HepG2 (cell line): Measurements from ENCODE around the gene CDK18. TPM values are rescaled to one million over a fixed set of nuclear protein-coding genes. Genes with fewer than 3 reads are reported as not detected.

Source experiments
- ATAC-seq: fragments of 200-7000 bp; cut with Tn5 transposase; 3 replicates; pipeline ENCODE4 v1.9.1; 2020; ENCODE audit warnings: mild to moderate bottlenecking, moderate library complexity
- BruUV-seq: library from RNA; stranded (reverse); fragments of 400-500 nt; replicated peaks from 2 replicates; lab custom pipeline; 2021; lab: Mats Ljungman, UMichigan
- CTCF ChIA-PET: fragments of 300-600 bp; formaldehyde crosslinking; extraction: SDS; loops from one replicate; lab custom pipeline; 2021; ENCODE audit warnings: low total read pairs, inconsistent platforms, low intra/inter-chr PET ratio; lab: Yijun Ruan, JAX
- POLR2A ChIA-PET: fragments of 350-600 bp; sonication (Branson Sonifier 250); formaldehyde crosslinking; loops from one replicate; lab custom pipeline; 2020; ENCODE audit warnings: antibody characterized with exemption, inconsistent platforms; lab: Yijun Ruan, JAX
- DNase-seq: peaks from one replicate; pipeline ENCODE4 v3.0.0-alpha.2; 2015; ENCODE audit warnings: low spot score
- FAIRE-seq: peaks from 3 replicates; lab custom pipeline; 2011; peaks lifted over from hg19 to GRCh38; lab: Jason Lieb, UNC
- H2AFZ ChIP-seq: one replicate; pipeline ENCODE4 v1.6.1; 2011; ENCODE audit warnings: low read length, inconsistent platforms
- H3K27ac ChIP-seq: fragments of 300-600 bp; 3 replicates; pipeline ENCODE4 v1.8.0; 2011; ENCODE audit warnings: mixed run types, mild to moderate bottlenecking, mixed read lengths, low read length, inconsistent platforms; ENCODE audit not compliant: insufficient read depth; ENCODE audit errors: extremely low read length
- H3K27me3 ChIP-seq, 2 experiments: fragments of 200-600 bp in 1 of 2; 2 replicates in 1 of 2; 3 replicates in 1 of 2; pipeline versions ENCODE4 v1.6.0 to v1.8.0; 2011; ENCODE audit warnings: low read length in 2 of 2, mild to moderate bottlenecking in 2 of 2, moderate library complexity in 2 of 2, inconsistent platforms in 1 of 2; ENCODE audit not compliant: insufficient read depth in 2 of 2, control insufficient read depth in 1 of 2
- H3K36me3 ChIP-seq, 2 experiments: fragments of 200-600 bp in 1 of 2; replicated peaks in 1 of 2; 2 replicates in 1 of 2; 3 replicates in 1 of 2; pipeline versions ENCODE4 v1.5.1 to v1.8.0; 2011; ENCODE audit warnings: low read length in 2 of 2, inconsistent platforms in 1 of 2; ENCODE audit not compliant: insufficient read depth in 2 of 2, control insufficient read depth in 1 of 2
- H3K4me1 ChIP-seq: 2 replicates; pipeline ENCODE4 v1.5.1; 2012; ENCODE audit warnings: low read length, inconsistent platforms; ENCODE audit not compliant: insufficient read depth
- H3K4me2 ChIP-seq: 2 replicates; pipeline ENCODE4 v1.6.0; 2011; ENCODE audit warnings: low read depth, low read length, inconsistent platforms
- H3K4me3 ChIP-seq, 3 experiments: fragments of 200-600 bp in 1 of 3; sonication (generic), shearing (Covaris generic) in 1 of 3; replicated peaks in 1 of 3; 2 replicates each; pipeline ENCODE4 v1.5.1; 2011 to 2016; ENCODE audit warnings: low read length in 3 of 3, inconsistent platforms in 2 of 3, low read depth in 2 of 3, mild to moderate bottlenecking in 2 of 3, control low read depth in 1 of 3, mixed read lengths in 1 of 3; ENCODE audit not compliant: insufficient read depth in 1 of 3
- H3K79me2 ChIP-seq: one replicate; pipeline ENCODE4 v1.6.1; 2011; ENCODE audit warnings: low read length, inconsistent platforms; ENCODE audit not compliant: insufficient read depth
- H3K9ac ChIP-seq: 2 replicates; pipeline ENCODE4 v1.6.0; 2011; ENCODE audit warnings: mild to moderate bottlenecking, low read depth, low read length, inconsistent platforms; ENCODE audit not compliant: insufficient read depth
- H3K9me3 ChIP-seq: 2 replicates; pipeline ENCODE4 v1.5.1; 2012; ENCODE audit warnings: mild to moderate bottlenecking, low read length
- H4K20me1 ChIP-seq: 2 replicates; pipeline ENCODE4 v1.6.0; 2011; ENCODE audit warnings: inconsistent platforms, mild to moderate bottlenecking, low read length, moderate library complexity; ENCODE audit not compliant: insufficient read depth
- HOXA3 ChIP-seq: sonication (generic); formaldehyde crosslinking; IDR thresholded peaks from 2 replicates; pipeline ENCODE4 v1.5.0; 2020; ENCODE audit warnings: missing genetic modification reagents
- MED1 ChIP-seq: sonication (generic); formaldehyde crosslinking; IDR thresholded peaks from 2 replicates; pipeline ENCODE4 v1.4.0; 2020; ENCODE audit warnings: missing genetic modification reagents
- NFE2 ChIP-seq: sonication (generic); formaldehyde crosslinking; IDR thresholded peaks from 2 replicates; pipeline ENCODE4 v1.4.0; 2020; ENCODE audit warnings: missing genetic modification reagents
- TOE1 ChIP-seq: sonication (generic); formaldehyde crosslinking; IDR thresholded peaks from 2 replicates; pipeline ENCODE4 v1.4.0; 2020; ENCODE audit warnings: mild to moderate bottlenecking, missing genetic modification reagents
- YY1 ChIP-seq: IDR thresholded peaks from 2 replicates; pipeline ENCODE4 v1.6.1; 2011; ENCODE audit warnings: low read length, low read depth, moderate library complexity, mild to moderate bottlenecking; ENCODE audit not compliant: insufficient read depth, insufficient replicate concordance
- ZFP1 ChIP-seq: IDR thresholded peaks from 2 replicates; pipeline ENCODE4 v1.6.1; 2016
- ZNF17 ChIP-seq: sonication (generic); formaldehyde crosslinking; IDR thresholded peaks from 2 replicates; pipeline ENCODE4 v1.5.0; 2020; ENCODE audit warnings: mild to moderate bottlenecking, missing genetic modification reagents
- ZNF546 ChIP-seq: sonication (generic); formaldehyde crosslinking; conservative IDR thresholded peaks from 2 replicates; pipeline ENCODE4 v1.8.1; 2023; ENCODE audit warnings: mild to moderate bottlenecking, missing genetic modification reagents
- ZNF616 ChIP-seq: sonication (generic); formaldehyde crosslinking; IDR thresholded peaks from 2 replicates; pipeline ENCODE4 v1.5.0; 2020; ENCODE audit warnings: low read depth, mild to moderate bottlenecking, missing genetic modification reagents
- ZNF841 ChIP-seq: sonication (generic); formaldehyde crosslinking; IDR thresholded peaks from 2 replicates; pipeline ENCODE4 v1.8.1; 2023; ENCODE audit warnings: missing genetic modification reagents, borderline replicate concordance
- WGBS: methylation state at CpG from one replicate; pipeline ENCODE4 v1.1.6; 2017; ENCODE audit warnings: low lambda C conversion rate; 5-methylcytosine and 5-hydroxymethylcytosine counted together
- in situ Hi-C: cut with HindIII; loops from 2 replicates; pipeline ENCODE4 v1.10.0; 2017; ENCODE audit warnings: low pct_unique_long_range_greater_than_20kb; ENCODE audit not compliant: extremely low pct_ligation_motif_present
- intact Hi-C: fragments of 100-400 bp; cut with micrococcal nuclease; formaldehyde crosslinking; loops from one replicate; pipeline ENCODE4 v1.10.0; 2022; ENCODE audit not compliant: unreplicated experiment
- polyA plus RNA-seq, 8 experiments: library from polyadenylated mRNA; depleted of rRNA in 3 of 8; stranded (reverse) in 7 of 8; unstranded in 1 of 8; fragments of >200 nt; fragmentation: Illumina TruSeq in 4 of 8; extraction: Trizol in 4 of 8; gene quantifications; 2 replicates each; pipeline versions ENCODE4 v1.2.1 to v1.2.3, GENCODE V29; 2011 to 2016; ENCODE audit warnings: low read depth in 4 of 8, missing spikeins in 1 of 8, mixed read lengths in 1 of 8; ENCODE audit not compliant: insufficient read depth in 1 of 8
- total RNA-seq, 5 experiments: library from RNA; depleted of rRNA; stranded (reverse); fragments of >200 nt; fragmentation: Illumina TruSeq; extraction: Trizol; gene quantifications; 2 replicates each; pipeline ENCODE4 v1.2.3, GENCODE V29; 2016; ENCODE audit warnings: low read depth in 1 of 5
- TF ChIP-seq, protein P1 (sequence below): sonication (generic); formaldehyde crosslinking; IDR thresholded peaks from 2 replicates; pipeline ENCODE4 v1.4.0; 2020; ENCODE audit warnings: missing genetic modification reagents
- TF ChIP-seq, protein P2 (sequence below): sonication (generic); formaldehyde crosslinking; IDR thresholded peaks from 2 replicates; pipeline ENCODE4 v1.4.0; 2020; ENCODE audit warnings: mild to moderate bottlenecking, low read depth, missing genetic modification reagents
- TF ChIP-seq, protein P3 (sequence below): sonication (generic); formaldehyde crosslinking; IDR thresholded peaks from 2 replicates; pipeline ENCODE4 v1.4.0; 2020; ENCODE audit warnings: missing genetic modification reagents, borderline replicate concordance

CDK18 gene
- total and polyA plus RNA-seq, 2 of the 13 experiments (the other 11 are each of a cell fraction or from before 2014, with no cell fraction given): 6.4 to 38.8 TPM

GRCh38 chr1:205538235-205538840 is 33.9 kb downstream of the CDK18 start:
- no peak for FAIRE-seq
- POLR2A ChIA-PET: no interaction called here

More at GRCh38 chr1:205538235-205538840, 33.9 kb downstream of the CDK18 start:
- CTCF ChIA-PET: no interaction called here
- peaks cover 7% of the 10 kb centered on the region; the same call in 1 of the 2 replicates for H3K4me1 ChIP-seq
- TF ChIP-seq MED1 (no peak), ZNF616 (CRISPR knock-in tag) (no peak), ZNF841 (CRISPR knock-in tag) (no peak), ZFP1 (CRISPR knock-in tag) (no peak), ZNF17 (CRISPR knock-in tag) (no peak), TOE1 (CRISPR knock-in tag) (no peak), HOXA3 (CRISPR knock-in tag) (no peak), YY1 (no peak), NFE2 (no peak), ZNF546 (CRISPR knock-in tag) (no peak)
- TF ChIP-seq, protein P1, sequence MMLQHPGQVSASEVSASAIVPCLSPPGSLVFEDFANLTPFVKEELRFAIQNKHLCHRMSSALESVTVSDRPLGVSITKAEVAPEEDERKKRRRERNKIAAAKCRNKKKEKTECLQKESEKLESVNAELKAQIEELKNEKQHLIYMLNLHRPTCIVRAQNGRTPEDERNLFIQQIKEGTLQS (CRISPR knock-in tag): no peak
- TF ChIP-seq, protein P2, sequence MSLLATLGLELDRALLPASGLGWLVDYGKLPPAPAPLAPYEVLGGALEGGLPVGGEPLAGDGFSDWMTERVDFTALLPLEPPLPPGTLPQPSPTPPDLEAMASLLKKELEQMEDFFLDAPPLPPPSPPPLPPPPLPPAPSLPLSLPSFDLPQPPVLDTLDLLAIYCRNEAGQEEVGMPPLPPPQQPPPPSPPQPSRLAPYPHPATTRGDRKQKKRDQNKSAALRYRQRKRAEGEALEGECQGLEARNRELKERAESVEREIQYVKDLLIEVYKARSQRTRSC (CRISPR knock-in tag): no peak
- TF ChIP-seq, protein P3, sequence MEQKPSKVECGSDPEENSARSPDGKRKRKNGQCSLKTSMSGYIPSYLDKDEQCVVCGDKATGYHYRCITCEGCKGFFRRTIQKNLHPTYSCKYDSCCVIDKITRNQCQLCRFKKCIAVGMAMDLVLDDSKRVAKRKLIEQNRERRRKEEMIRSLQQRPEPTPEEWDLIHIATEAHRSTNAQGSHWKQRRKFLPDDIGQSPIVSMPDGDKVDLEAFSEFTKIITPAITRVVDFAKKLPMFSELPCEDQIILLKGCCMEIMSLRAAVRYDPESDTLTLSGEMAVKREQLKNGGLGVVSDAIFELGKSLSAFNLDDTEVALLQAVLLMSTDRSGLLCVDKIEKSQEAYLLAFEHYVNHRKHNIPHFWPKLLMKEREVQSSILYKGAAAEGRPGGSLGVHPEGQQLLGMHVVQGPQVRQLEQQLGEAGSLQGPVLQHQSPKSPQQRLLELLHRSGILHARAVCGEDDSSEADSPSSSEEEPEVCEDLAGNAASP (CRISPR knock-in tag): no peak
- TF ChIP-seq, all 625 proteins: peak for 0
- Histone ChIP-seq H3K4me2 (no peak overlapping the region), H3K79me2 (no peaks in the 10 kb centered on the region), H2AFZ (no peak overlapping the region), H3K9me3 (no peaks in the 10 kb centered on the region), H3K4me3 (no peak overlapping the region), H3K9ac (no peak overlapping the region), H3K27me3 (peaks cover 5 to 30% of the 10 kb centered on the region in 2 experiments; a peak in 4 of 5 replicates), H4K20me1 (no peaks in the 10 kb centered on the region; the same call in 1 of the 2 replicates), H3K27ac (no peak overlapping the region), H3K36me3 (no peaks in the 10 kb centered on the region)
- no TSS peak for BruUV-seq
- in situ Hi-C loops (loop anchor here (5.0 kb wide), 1 partner anchor 44 kb away; no protein-coding TSS in a partner anchor), intact Hi-C loops (no loop called here)
- WGBS: 34% methylated on average over 5 of the region's 5 CpGs
- DNase-seq (no peak), ATAC-seq (no peak)
